Activated naive CD4-positive, alpha-beta T cell treated with anti-CD3 and anti-CD28 coated beads, Interleukin-2, amount 10 ng/mL, durations not matched to agents 7 days and 5 days (primary cell): ENCODE results near the gene SPRR2E.
"Not testable (repeated sequence)": the region's sequence is repeated elsewhere in the genome, so short reads cannot be mapped to it uniquely, and the experiment has no call there.

Experiments used
- CTCF ChIA-PET: fragments of 350-600 bp; sonication (Branson Sonifier 250); formaldehyde crosslinking; loops from one replicate; lab custom pipeline; 2021; ENCODE audit warnings: antibody characterized with exemption; lab: Charles Lee
- DNase-seq: peaks from one replicate; pipeline ENCODE4 v3.0.0-alpha.2; 2020
- H3K27ac Mint-ChIP-seq: one replicate; pipeline ENCODE4 v1.8.0; 2021; ENCODE audit warnings: mild to moderate bottlenecking, moderate library complexity, mixed read lengths
- H3K27me3 Mint-ChIP-seq: one replicate; pipeline ENCODE4 v1.8.0; 2021; ENCODE audit warnings: mild to moderate bottlenecking, mixed read lengths
- H3K36me3 Mint-ChIP-seq: one replicate; pipeline ENCODE4 v1.8.0; 2021; ENCODE audit warnings: mixed read lengths
- H3K4me1 Mint-ChIP-seq: one replicate; pipeline ENCODE4 v1.8.0; 2021; ENCODE audit warnings: mixed read lengths
- H3K4me3 Mint-ChIP-seq: one replicate; pipeline ENCODE4 v1.8.0; 2021; ENCODE audit warnings: mild to moderate bottlenecking, moderate library complexity, mixed read lengths
- H3K9me3 Mint-ChIP-seq: one replicate; pipeline ENCODE4 v1.8.0; 2021; ENCODE audit warnings: mixed read lengths

Gene SPRR2E

DNA sequence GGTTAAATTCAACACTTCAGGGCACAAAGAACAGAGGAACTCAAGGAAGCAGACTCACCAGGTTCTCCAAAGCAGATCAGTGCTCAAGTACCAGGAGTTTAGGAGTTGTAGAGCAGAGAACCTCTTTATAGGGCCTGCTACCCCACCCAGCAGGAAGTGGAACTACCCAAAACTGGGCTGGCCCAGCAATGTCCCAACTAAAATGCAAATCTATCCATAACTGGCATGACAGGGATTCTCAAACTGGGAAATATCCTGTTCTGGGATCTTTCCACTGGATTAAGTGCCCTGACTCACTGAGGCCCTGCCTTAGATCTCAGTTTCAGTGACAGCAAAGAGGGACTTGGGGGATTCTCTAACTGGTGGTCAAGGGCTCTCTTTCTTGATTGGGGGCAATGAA lies at the start of gene SPRR2E:
SPRR2E (minus strand) TSS at position 101 of the 400 bp plus-strand sequence. CDS start 775 bp downstream, outside the sequence.
- no peak for DNase-seq
- CTCF ChIA-PET, result no interaction called here
- H3K9me3 Mint-ChIP-seq, result no peaks in the 10 kb centered on the region
- H3K27ac Mint-ChIP-seq, result no peak within 1 kb of the TSS
- no peaks in the 10 kb centered on the region for H3K4me1 Mint-ChIP-seq
- H3K27me3 Mint-ChIP-seq, result no peaks in the 10 kb centered on the region
- no peaks in the 10 kb centered on the region for H3K36me3 Mint-ChIP-seq
- H3K4me3 Mint-ChIP-seq, result no peak within 1 kb of the TSS

DNA sequence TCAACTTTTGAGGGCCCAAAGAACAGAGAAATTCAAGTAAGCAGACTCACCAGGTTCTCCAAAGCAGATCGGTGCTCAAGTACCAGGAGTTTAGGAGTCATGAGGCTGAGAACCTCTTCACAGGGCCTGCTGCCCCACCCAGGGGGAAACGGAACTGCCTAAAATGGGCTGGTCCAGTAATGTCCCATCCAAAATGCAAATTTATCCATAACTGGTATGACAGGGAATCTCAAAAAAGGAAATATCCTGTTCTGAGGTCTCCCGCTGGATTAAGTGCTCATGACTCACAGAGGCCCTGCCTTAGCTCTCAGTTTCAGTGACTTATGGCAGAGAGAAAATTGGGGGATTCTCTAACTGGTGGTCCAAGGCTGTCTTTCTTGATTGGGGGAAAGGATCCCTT lies 47.1 kb upstream of the SPRR2E start:
- no peaks in the 10 kb centered on the region for H3K9me3 Mint-ChIP-seq
- H3K4me3 Mint-ChIP-seq, result no peak overlapping the region
- H3K4me1 Mint-ChIP-seq, result no peaks in the 10 kb centered on the region
- H3K27ac Mint-ChIP-seq, result no peak overlapping the region
- no peak for DNase-seq
- H3K36me3 Mint-ChIP-seq, result no peaks in the 10 kb centered on the region
- peaks cover 23% of the 10 kb centered on the region for H3K27me3 Mint-ChIP-seq
- CTCF ChIA-PET, result no interaction called here

DNA sequence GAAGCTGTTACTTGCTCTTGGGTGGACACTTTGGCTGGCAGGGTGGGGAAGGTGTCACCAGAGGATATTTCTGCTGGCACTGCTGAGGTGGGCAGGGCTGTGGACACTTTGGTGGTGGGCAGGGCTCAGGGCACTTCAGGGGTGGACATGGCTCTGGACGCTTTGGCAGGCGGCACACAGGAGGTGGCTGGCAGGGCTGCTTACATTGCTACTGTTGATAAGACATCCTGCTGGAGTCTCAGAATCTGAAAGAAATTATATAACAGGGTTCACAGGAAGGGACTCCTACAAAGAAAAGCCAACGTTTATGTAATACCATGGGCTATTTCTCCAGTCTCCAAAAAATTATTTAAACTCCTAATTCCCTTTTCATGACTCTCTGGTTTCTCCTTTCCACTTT lies 46.2 kb upstream of the SPRR2E start:
- no peaks in the 10 kb centered on the region for H3K9me3 Mint-ChIP-seq
- H3K36me3 Mint-ChIP-seq, result no peaks in the 10 kb centered on the region
- CTCF ChIA-PET, result no interaction called here
- no peak for DNase-seq
- peaks cover 22% of the 10 kb centered on the region for H3K27me3 Mint-ChIP-seq
- no peaks in the 10 kb centered on the region for H3K4me1 Mint-ChIP-seq
- H3K4me3 Mint-ChIP-seq, result no peak overlapping the region
- no peak overlapping the region for H3K27ac Mint-ChIP-seq

GRCh38 chr1:153133743-153134142 lies 39.4 kb upstream of the SPRR2E start:
- CTCF ChIA-PET, result no interaction called here
- no peaks in the 10 kb centered on the region for H3K9me3 Mint-ChIP-seq
- no peak overlapping the region for H3K4me3 Mint-ChIP-seq
- peaks cover 13% of the 10 kb centered on the region for H3K27me3 Mint-ChIP-seq
- no peaks in the 10 kb centered on the region for H3K36me3 Mint-ChIP-seq
- H3K4me1 Mint-ChIP-seq, result no peaks in the 10 kb centered on the region
- DNase-seq, result no peak
- no peak overlapping the region for H3K27ac Mint-ChIP-seq

- H3K27ac Mint-ChIP-seq, result no peak overlapping the region
- DNase-seq, result no peak
- H3K4me1 Mint-ChIP-seq, result no peaks in the 10 kb centered on the region
- CTCF ChIA-PET, result no interaction called here
- H3K9me3 Mint-ChIP-seq, result no peaks in the 10 kb centered on the region
- peaks cover 13% of the 10 kb centered on the region for H3K27me3 Mint-ChIP-seq
- H3K36me3 Mint-ChIP-seq, result no peaks in the 10 kb centered on the region
- no peak overlapping the region for H3K4me3 Mint-ChIP-seq
Observed at GRCh38 chr1:153133267-153133666, 38.9 kb upstream of the SPRR2E start.

- CTCF ChIA-PET, result not testable (repeated sequence)
Observed at GRCh38 chr1:153128688-153129087, 34.4 kb upstream of the SPRR2E start.

DNA sequence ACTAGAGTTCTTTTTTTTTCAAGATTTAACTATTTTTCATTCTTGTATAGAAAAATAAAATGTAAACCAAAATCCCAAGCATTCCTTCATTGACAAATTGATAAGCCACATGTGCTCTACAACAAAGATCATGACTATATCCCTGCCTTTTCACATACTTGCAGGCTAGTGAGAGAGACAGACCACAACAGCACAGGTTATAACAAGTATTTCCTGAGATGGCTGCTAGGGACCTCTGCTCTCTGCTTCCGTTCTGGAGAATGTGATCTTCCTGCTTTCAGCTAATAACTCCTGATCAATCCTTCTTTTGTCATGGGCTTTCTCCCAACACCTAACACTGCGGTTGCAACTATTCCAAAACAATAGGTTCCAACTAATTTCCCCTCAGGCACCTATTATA lies 33.0 kb upstream of the SPRR2E start:
- Mint-ChIP-seq H3K4me1 (no peaks in the 10 kb centered on the region), H3K27me3 (no peaks in the 10 kb centered on the region), H3K36me3 (no peaks in the 10 kb centered on the region), H3K27ac (no peak overlapping the region), H3K9me3 (no peaks in the 10 kb centered on the region), H3K4me3 (no peak overlapping the region)
- CTCF ChIA-PET, result no interaction called here
- no peak for DNase-seq

More at GRCh38 chr1:153128688-153129087, 34.4 kb upstream of the SPRR2E start:
- H3K4me1 Mint-ChIP-seq, H3K27ac Mint-ChIP-seq, H3K4me3 Mint-ChIP-seq, H3K27me3 Mint-ChIP-seq, H3K9me3 Mint-ChIP-seq, H3K36me3 Mint-ChIP-seq, DNase-seq: not testable (repeated sequence)

DNA sequence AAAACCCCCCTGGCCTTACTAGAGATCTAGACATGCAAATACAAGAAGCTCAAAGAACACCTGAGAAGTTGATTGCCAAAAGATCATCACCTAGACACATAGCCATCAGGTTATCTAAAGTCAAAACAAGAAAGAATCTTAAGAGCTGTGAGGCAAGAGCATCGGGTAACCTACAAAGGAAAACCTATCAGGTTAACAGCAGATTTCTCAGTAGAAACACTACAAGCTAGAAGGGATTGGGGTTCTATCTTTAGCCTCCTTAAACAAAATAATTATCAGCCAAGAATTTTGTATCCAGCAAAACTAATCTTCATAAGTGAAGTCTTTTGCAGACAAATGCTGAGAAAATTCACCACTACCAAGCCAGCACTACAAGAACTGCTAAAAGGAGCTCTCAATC lies 31.2 kb upstream of the SPRR2E start:
- Mint-ChIP-seq H3K4me1 (no peaks in the 10 kb centered on the region), H3K4me3 (no peak overlapping the region), H3K36me3 (no peaks in the 10 kb centered on the region), H3K27me3 (no peaks in the 10 kb centered on the region), H3K27ac (no peak overlapping the region), H3K9me3 (no peaks in the 10 kb centered on the region)
- CTCF ChIA-PET, result no interaction called here
- no peak for DNase-seq

GRCh38 chr1:153123793-153124192 lies 29.5 kb upstream of the SPRR2E start:
- H3K9me3 Mint-ChIP-seq, H3K27me3 Mint-ChIP-seq, H3K4me3 Mint-ChIP-seq, DNase-seq, H3K4me1 Mint-ChIP-seq, CTCF ChIA-PET, H3K36me3 Mint-ChIP-seq, H3K27ac Mint-ChIP-seq: not testable (repeated sequence)

- no peaks in the 10 kb centered on the region for H3K27me3 Mint-ChIP-seq
- H3K4me3 Mint-ChIP-seq, result no peak overlapping the region
- no peaks in the 10 kb centered on the region for H3K9me3 Mint-ChIP-seq
- DNase-seq, result no peak
- no peak overlapping the region for H3K27ac Mint-ChIP-seq
- CTCF ChIA-PET, result no interaction called here
- H3K36me3 Mint-ChIP-seq, result no peaks in the 10 kb centered on the region
- no peaks in the 10 kb centered on the region for H3K4me1 Mint-ChIP-seq
Observed at GRCh38 chr1:153122831-153123421, 28.6 kb upstream of the SPRR2E start.

- CTCF ChIA-PET, result no interaction called here
- Mint-ChIP-seq H3K9me3 (no peaks in the 10 kb centered on the region), H3K4me1 (no peaks in the 10 kb centered on the region)
Observed at GRCh38 chr1:153120945-153121344, 26.6 kb upstream of the SPRR2E start.

GRCh38 chr1:153119491-153119971 lies 25.2 kb upstream of the SPRR2E start:
- H3K4me3 Mint-ChIP-seq, result no peak overlapping the region
- H3K27me3 Mint-ChIP-seq, result no peaks in the 10 kb centered on the region
- no peak overlapping the region for H3K27ac Mint-ChIP-seq
- H3K9me3 Mint-ChIP-seq, result no peaks in the 10 kb centered on the region
- H3K4me1 Mint-ChIP-seq, result no peaks in the 10 kb centered on the region
- H3K36me3 Mint-ChIP-seq, result no peaks in the 10 kb centered on the region
- CTCF ChIA-PET, result no interaction called here
- DNase-seq, result no peak

More at GRCh38 chr1:153120945-153121344, 26.6 kb upstream of the SPRR2E start:
- Mint-ChIP-seq H3K36me3 (no peaks in the 10 kb centered on the region), H3K27me3 (no peaks in the 10 kb centered on the region), H3K27ac (no peak overlapping the region), H3K4me3 (no peak overlapping the region)
- no peak for DNase-seq

DNA sequence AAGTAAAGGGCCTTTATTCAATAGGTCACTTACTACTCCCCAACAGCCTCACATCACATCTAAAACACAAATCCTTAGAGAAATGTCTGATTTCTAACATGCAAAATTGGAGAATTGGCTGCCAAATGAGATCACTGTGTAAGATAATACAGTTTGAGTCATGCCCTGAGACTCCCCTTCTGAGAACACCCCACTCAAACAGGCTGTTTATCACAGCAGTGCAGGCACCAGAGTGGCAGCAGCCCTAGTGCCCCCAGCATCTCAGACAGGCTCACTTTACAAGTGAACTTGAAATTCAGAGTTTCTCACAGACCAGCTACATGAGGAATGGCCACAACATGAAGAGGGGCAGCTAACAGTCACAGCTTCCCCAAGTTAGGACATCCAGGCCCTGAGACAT lies 20.9 kb upstream of the SPRR2E start:
- H3K36me3 Mint-ChIP-seq, DNase-seq, H3K4me1 Mint-ChIP-seq, CTCF ChIA-PET, H3K27me3 Mint-ChIP-seq, H3K4me3 Mint-ChIP-seq, H3K27ac Mint-ChIP-seq, H3K9me3 Mint-ChIP-seq: not testable (repeated sequence)

DNA sequence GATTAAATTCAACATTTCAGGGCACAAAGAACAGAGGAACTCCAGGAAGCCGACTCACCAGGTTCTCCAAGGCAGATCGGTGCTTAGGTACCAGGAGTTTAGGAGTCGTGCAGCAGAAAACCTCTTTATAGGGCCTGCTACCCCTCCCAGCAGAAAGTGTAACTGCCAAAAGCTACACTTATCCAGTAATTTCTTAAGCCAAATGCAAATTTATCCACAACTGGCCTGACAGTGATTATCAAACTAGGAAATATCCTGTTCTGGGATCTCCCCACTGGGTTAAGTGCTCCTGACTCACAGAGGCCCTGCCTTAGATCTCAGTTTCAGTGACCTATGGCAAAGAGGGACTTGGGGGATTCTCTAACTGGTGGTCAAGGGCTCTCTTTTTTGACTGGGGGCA lies 19.1 kb upstream of the SPRR2E start, which contains the start of gene SPRR2F:
SPRR2F (minus strand) TSS at position 101 of the 400 bp plus-strand sequence. CDS start 783 bp downstream, outside the sequence.
- CTCF ChIA-PET, result no interaction called here
- Mint-ChIP-seq H3K36me3 (no peaks in the 10 kb centered on the region), H3K4me3 (no peak within 1 kb of the TSS), H3K4me1 (no peaks in the 10 kb centered on the region), H3K9me3 (no peaks in the 10 kb centered on the region), H3K27me3 (peaks cover 4% of the 10 kb centered on the region), H3K27ac (no peak within 1 kb of the TSS)
- DNase-seq, result no peak

DNA sequence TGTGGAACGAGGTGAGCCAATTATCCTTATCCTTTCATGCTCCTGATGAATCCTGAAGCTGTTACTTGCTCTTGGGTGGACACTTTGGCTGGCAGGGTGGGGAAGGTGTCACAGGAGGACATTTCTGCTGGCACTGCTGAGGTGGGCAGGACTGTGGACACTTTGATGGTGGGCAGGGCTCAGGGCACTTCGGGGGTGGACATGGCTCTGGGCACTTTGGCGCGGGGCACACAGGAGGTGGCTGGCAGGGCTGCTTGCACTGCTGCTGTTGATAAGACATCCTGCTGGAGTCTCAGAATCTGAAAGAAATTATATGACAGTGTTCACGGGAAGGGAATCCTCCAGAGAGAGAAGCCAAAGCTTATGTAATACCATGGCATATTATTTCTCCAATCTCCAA lies 18.1 kb upstream of the SPRR2E start:
- H3K36me3 Mint-ChIP-seq, H3K27ac Mint-ChIP-seq: not testable (repeated sequence)

More for the DNA sequence above, 18.1 kb upstream of the SPRR2E start:
- H3K27me3 Mint-ChIP-seq, CTCF ChIA-PET, DNase-seq, H3K9me3 Mint-ChIP-seq, H3K4me1 Mint-ChIP-seq, H3K4me3 Mint-ChIP-seq: not testable (repeated sequence)
